GM19324 (cell line): ENCODE data around the gene NETO2.
"Not testable (repeated sequence)": the region's sequence is repeated elsewhere in the genome, so short reads cannot be mapped to it uniquely, and the experiment has no call there.

Experiments
- ATAC-seq: cut with Tn5 transposase; IDR thresholded peaks from one replicate; pipeline ENCODE4 v1.9.1; 2021; ENCODE audit warnings: mild to moderate bottlenecking, moderate library complexity; ENCODE audit not compliant: unreplicated experiment, low FRiP score

NETO2 gene

GRCh38 chr16:47136099-47136842 is 7.5 kb downstream of the NETO2 start:
- ATAC-seq, result no peak

- no peak for ATAC-seq
Measured at GRCh38 chr16:47134550-47134949, 9.2 kb downstream of the NETO2 start.

- ATAC-seq, result no peak
Measured at GRCh38 chr16:47132308-47132707, 11.4 kb downstream of the NETO2 start.

- no peak for ATAC-seq
Measured at GRCh38 chr16:47129755-47130435, 13.8 kb downstream of the NETO2 start.

GRCh38 chr16:47127541-47127940 is 16.2 kb downstream of the NETO2 start:
- ATAC-seq, result no peak

- ATAC-seq, result no peak
Measured at GRCh38 chr16:47125757-47126156, 18.0 kb downstream of the NETO2 start.

GRCh38 chr16:47113130-47113529 is 30.6 kb downstream of the NETO2 start:
- no peak for ATAC-seq

GRCh38 chr16:47110939-47111338 is 32.8 kb downstream of the NETO2 start:
- ATAC-seq, result no peak

GRCh38 chr16:47109361-47109760 is 34.4 kb downstream of the NETO2 start:
- no peak for ATAC-seq

GRCh38 chr16:47102921-47103320 is 40.8 kb downstream of the NETO2 start:
- not testable (repeated sequence) for ATAC-seq

GRCh38 chr16:47097154-47097553 is 46.6 kb downstream of the NETO2 start:
- not testable (repeated sequence) for ATAC-seq

GRCh38 chr16:47096297-47096696 is 47.4 kb downstream of the NETO2 start:
- no peak for ATAC-seq

- ATAC-seq, result no peak
Measured at GRCh38 chr16:47084198-47084597, 59.5 kb downstream of the NETO2 start.

- ATAC-seq, result no peak
Measured at GRCh38 chr16:47082099-47082865, 61.5 kb downstream of the NETO2 start.

GRCh38 chr16:47081115-47081514 is 62.6 kb downstream of the NETO2 start:
- no peak for ATAC-seq

GRCh38 chr16:47079860-47080259 is 63.9 kb downstream of the NETO2 start:
- ATAC-seq, result no peak

- no peak for ATAC-seq
Measured at GRCh38 chr16:47073223-47074155, 70.3 kb downstream of the NETO2 start.

GRCh38 chr16:47072158-47072557 is 71.6 kb downstream of the NETO2 start:
- ATAC-seq, result no peak

GRCh38 chr16:47069841-47070584 is 73.7 kb downstream of the NETO2 start:
- no peak for ATAC-seq

- no peak for ATAC-seq
Measured at GRCh38 chr16:47069313-47069712, 74.4 kb downstream of the NETO2 start.
